ENCODE results near the gene ACTR1B. TPM values are rescaled to one million over a fixed set of nuclear protein-coding genes. Genes with fewer than 3 reads are reported as not detected.

The ACTR1B gene
- total RNA-seq, 2 experiments from 2014 or later: 92.0 to 124 TPM

DNA sequence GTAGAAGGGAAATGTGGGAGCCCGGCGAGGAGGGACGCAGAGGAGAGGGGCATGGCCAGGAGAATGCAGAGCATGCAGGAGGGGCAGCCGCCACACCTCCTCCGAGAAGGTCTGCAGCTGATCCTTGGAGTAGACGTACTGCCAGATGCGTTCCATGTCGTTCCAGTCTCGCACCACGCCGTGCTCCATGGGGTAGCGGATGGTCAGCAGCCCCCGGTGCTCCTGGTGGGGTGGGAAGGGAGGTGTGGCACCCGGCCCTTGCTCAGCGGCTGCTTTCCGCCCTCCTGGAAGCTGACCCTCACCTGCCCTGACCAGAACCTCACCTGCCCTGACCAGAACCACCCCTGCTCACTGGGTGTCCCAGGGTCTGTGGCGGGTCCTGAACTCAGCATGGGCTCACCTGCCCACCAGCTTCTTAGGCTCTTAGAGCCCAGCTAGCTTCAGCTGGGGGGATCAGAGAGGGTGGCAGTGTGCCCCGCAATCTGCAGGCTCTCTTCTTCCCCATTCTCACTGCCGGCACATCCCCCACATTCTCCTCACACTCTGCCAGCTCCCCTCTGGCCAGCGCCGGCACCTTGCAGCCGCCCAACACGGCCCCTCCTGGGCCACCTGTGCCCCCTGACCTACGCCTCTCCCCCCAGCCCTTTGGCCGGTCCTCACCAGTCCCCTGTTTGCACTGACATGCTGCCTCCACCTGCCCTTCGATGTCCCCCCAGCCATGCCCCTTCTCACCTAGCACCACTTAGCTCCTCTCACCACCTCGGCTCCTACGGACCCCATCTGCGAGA, 4.4 kb downstream of the ACTR1B start:
- H3K27ac Mint-ChIP-seq: peak overlapping the region; percentile 55
- ATAC-seq (no peak), DNase-seq (no peak)
- H3K4me1 Mint-ChIP-seq: peaks cover 33% of the 10 kb centered on the region
- no peaks in the 10 kb centered on the region for H3K27me3 Mint-ChIP-seq
- no peak overlapping the region for H3K4me3 Mint-ChIP-seq
- no peaks in the 10 kb centered on the region for H3K9me3 Mint-ChIP-seq (ENCODE audit: low read depth)
- intact Hi-C loops (cut with DNase I, micrococcal nuclease): loop anchor here (5.0 to 10.0 kb wide), 10 partner anchors 53 to 1512 kb away; partner anchors contain the start of genes ANKRD36 (in 1 of the 2), ARID5A (in 1 of the 2), CIAO1 (in 1 of the 2) and COA5 (in 1 of the 2)
- CTCF ChIA-PET: interaction anchor here (0.6 to 8.2 kb wide), 2 partner anchors 38 to 1406 kb away, joined by 3 to 95 read pairs; no protein-coding TSS in a partner anchor
- peaks cover 55% of the 10 kb centered on the region for H3K36me3 Mint-ChIP-seq (ENCODE audit: low read depth)
- POLR2A ChIA-PET: interaction anchor here (4.6 kb wide), 1 partner anchor 11 kb away, joined by 96 read pairs; the partner anchor contains the start of gene COX5B

DNA sequence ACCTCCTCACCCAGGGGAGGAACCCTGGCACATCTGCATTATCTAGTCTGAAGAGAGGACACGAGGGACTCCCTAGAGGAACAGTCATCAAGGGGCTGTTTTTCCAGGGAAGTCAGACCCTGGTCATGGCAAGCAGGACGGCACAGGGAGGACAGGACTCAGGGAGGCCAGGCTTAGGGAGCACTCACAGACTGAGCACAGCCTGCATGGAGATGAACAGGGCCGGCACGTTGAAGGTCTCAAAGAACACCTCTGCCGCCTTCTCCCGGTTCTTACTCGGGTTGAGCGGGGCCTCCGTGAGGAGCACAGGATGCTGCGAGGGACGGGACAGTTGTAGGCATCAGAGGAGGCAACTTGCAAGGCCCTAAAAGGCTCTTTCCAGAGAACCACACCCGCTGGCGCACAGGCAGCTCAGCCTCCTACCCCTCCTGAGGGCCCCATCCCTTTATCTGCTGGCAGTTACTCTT, 5.1 kb downstream of the ACTR1B start:
- no peak overlapping the region for H3K27ac Mint-ChIP-seq
- intact Hi-C loops (cut with DNase I, micrococcal nuclease): no loop called here
- DNase-seq: no peak
- no peaks in the 10 kb centered on the region for H3K9me3 Mint-ChIP-seq (ENCODE audit: low read depth)
- no peaks in the 10 kb centered on the region for H3K27me3 Mint-ChIP-seq
- H3K36me3 Mint-ChIP-seq (ENCODE audit: low read depth): peaks cover 61% of the 10 kb centered on the region
- CTCF ChIA-PET: no interaction called here
- peaks cover 37% of the 10 kb centered on the region for H3K4me1 Mint-ChIP-seq
- no peak for ATAC-seq
- POLR2A ChIA-PET: interaction anchor here (4.6 kb wide), 1 partner anchor 10 kb away, joined by 96 read pairs; the partner anchor contains the start of gene COX5B
- H3K4me3 Mint-ChIP-seq: no peak overlapping the region

DNA sequence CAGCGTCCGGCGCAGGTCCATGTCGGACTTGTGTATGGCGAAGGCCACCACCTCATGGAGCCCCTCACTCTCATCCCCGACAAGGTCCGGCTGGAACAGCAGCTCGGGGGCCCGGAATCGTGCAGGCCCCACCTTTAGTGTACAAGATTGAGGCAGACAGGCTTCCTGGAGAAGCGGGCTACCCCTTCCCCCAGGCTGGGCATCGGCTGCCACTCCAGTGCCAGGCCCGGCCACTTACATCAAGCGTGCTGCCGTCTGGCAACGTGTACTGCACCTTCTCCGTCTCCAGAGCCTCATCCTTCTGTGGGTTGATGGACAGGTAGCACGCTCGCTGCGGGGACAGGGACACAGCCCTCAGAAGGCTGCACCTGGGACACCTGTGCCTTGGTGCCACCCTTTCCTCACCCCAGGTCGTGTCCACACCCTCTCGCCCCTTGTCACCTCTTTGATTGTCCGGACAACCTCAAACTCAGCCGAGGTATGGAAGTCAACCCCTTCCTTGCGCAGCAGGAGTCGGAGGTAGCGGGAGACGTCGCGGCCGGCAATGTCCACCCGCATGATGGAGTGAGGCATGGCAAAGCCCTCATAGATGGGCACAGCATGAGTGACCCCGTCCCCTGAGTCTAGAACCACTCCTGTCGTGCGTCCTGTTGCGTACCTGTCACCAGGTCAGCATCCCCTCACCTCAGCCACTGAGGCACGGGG, 5.7 kb downstream of the ACTR1B start:
- DNase-seq (no peak), ATAC-seq (no peak)
- Mint-ChIP-seq H3K27me3 (no peaks in the 10 kb centered on the region), H3K36me3 (ENCODE audit: low read depth) (peaks cover 65% of the 10 kb centered on the region), H3K27ac (no peak overlapping the region), H3K9me3 (ENCODE audit: low read depth) (no peaks in the 10 kb centered on the region), H3K4me3 (no peak overlapping the region), H3K4me1 (peaks cover 37% of the 10 kb centered on the region)
- intact Hi-C loops (cut with DNase I, micrococcal nuclease): loop anchor here in 1 of 2 experiments (1.0 kb wide), 1 partner anchor 10 kb away; no protein-coding TSS in a partner anchor
- POLR2A ChIA-PET: interaction anchor here (1.4 kb wide), 1 partner anchor 12 kb away, joined by 6 read pairs; the partner anchor contains the start of gene COX5B
- CTCF ChIA-PET: interaction anchor here (4.1 kb wide), 1 partner anchor 41 kb away, joined by 18 read pairs; no protein-coding TSS in a partner anchor

DNA sequence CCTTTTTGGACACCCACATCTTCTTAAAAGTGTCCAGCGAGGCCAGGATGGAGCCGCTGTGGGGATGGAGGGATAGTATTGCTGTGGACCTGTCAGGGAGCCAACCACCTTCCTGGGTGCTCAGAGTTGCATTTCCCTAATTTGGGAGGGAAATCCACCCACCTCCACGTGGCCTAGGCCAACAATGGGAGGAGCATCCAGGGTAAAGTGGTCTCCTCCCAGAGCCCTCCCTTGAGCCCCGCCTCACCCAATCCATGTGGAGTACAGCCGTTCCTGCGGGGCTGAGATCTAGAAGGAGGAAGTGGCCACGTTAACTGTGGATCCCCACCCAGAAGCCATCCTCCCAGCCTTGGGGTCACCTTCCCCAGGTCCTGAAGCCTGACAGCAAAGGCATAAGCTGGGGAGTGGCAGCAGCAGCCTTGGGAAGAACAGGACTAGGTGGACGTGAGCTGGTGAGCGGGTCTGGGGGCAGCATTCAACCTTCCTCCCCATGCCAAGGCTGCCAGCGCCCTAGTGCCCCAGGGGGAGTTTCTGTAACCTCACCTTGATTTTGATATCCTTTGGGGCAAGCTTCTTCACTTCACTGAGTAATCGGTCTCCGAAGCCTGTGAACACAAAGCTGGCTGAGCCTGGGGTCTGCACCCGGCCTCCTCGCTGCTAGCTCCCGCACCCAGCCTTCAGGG, 6.8 kb downstream of the ACTR1B start:
- POLR2A ChIA-PET: interaction anchor here (1.4 kb wide), 1 partner anchor 11 kb away, joined by 6 read pairs; the partner anchor contains the start of gene COX5B

GRCh38 chr2:97656129-97656755, 7.6 kb downstream of the ACTR1B start:
- DNase-seq (no peak), ATAC-seq (no peak)
- intact Hi-C loops (cut with DNase I, micrococcal nuclease): no loop called here
- Mint-ChIP-seq H3K4me3 (no peak overlapping the region), H3K4me1 (peaks cover 21% of the 10 kb centered on the region), H3K27ac (no peak overlapping the region), H3K9me3 (ENCODE audit: low read depth) (no peaks in the 10 kb centered on the region), H3K27me3 (no peaks in the 10 kb centered on the region), H3K36me3 (ENCODE audit: low read depth) (peaks cover 57% of the 10 kb centered on the region)
- ChIA-PET POLR2A (interaction anchor here (0.8 kb wide), 1 partner anchor 10 kb away, joined by 3 read pairs; the partner anchor contains the start of gene COX5B), CTCF (interaction anchor here (4.1 kb wide), 1 partner anchor 43 kb away, joined by 18 read pairs; no protein-coding TSS in a partner anchor)

More for the DNA sequence above, 6.8 kb downstream of the ACTR1B start:
- Mint-ChIP-seq H3K4me1 (peaks cover 29% of the 10 kb centered on the region), H3K36me3 (ENCODE audit: low read depth) (peaks cover 65% of the 10 kb centered on the region), H3K27me3 (no peaks in the 10 kb centered on the region), H3K4me3 (no peak overlapping the region), H3K27ac (no peak overlapping the region), H3K9me3 (ENCODE audit: low read depth) (no peaks in the 10 kb centered on the region)
- ATAC-seq (no peak), DNase-seq (no peak)
- CTCF ChIA-PET: interaction anchor here (4.1 kb wide), 1 partner anchor 42 kb away, joined by 18 read pairs; no protein-coding TSS in a partner anchor
- intact Hi-C loops (cut with DNase I, micrococcal nuclease): loop anchor here in 1 of 2 experiments (1.0 kb wide), 1 partner anchor 9 kb away; no protein-coding TSS in a partner anchor

DNA sequence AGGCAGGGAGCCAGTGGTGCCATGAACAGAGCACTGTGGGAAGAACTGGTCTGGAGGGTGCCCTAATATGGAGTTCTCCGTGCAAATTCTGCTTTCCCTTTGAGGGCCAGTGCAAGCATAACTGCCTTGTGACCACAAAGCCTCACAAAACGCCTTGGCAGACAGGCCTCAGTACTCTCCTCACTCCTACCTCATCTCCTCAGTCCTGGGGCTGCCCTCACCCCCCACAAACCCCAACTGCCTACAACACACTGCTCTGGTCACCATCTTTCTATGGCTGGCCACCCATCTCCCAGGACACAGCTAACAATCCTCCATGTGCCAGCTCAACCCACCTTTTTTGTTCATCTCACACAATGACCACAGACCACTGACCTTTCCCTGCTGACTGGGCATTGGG, 9.1 kb downstream of the ACTR1B start:
- peaks cover 8% of the 10 kb centered on the region for H3K4me1 Mint-ChIP-seq
- H3K27ac Mint-ChIP-seq: no peak overlapping the region
- CTCF ChIA-PET: interaction anchor here (1.2 to 4.1 kb wide), 2 partner anchors 9 to 44 kb away, joined by 7 to 18 read pairs; partner anchors contain the start of gene COX5B
- H3K27me3 Mint-ChIP-seq: no peaks in the 10 kb centered on the region
- H3K4me3 Mint-ChIP-seq: no peak overlapping the region
- ATAC-seq (peak; percentile 21), DNase-seq (no peak)
- intact Hi-C loops (cut with DNase I, micrococcal nuclease): no loop called here
- POLR2A ChIA-PET: no interaction called here
- peaks cover 56% of the 10 kb centered on the region for H3K36me3 Mint-ChIP-seq (ENCODE audit: low read depth)
- H3K9me3 Mint-ChIP-seq (ENCODE audit: low read depth): no peaks in the 10 kb centered on the region

DNA sequence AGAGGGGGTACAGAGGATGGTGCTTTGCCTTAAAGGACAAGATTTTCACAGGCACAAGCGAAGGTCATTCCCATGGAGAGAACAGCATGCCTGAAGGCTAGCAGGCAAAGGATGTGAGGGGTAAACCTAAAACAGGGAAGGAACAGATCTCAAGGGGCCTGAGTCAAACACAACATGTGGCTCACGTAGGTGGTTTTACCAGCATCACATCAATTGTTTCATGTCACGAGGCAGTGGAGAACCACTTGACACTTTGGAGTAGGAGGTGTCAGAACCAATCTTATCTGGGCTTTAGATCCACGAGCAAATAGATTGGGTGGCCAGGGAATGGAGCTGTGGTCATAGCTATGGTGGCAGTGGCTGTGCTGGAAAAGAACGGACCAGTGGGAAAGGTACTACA, 9.5 kb downstream of the ACTR1B start:
- Mint-ChIP-seq H3K4me1 (peaks cover 8% of the 10 kb centered on the region), H3K4me3 (no peak overlapping the region), H3K27me3 (no peaks in the 10 kb centered on the region), H3K9me3 (ENCODE audit: low read depth) (no peaks in the 10 kb centered on the region), H3K27ac (peak overlapping the region; percentile 27), H3K36me3 (ENCODE audit: low read depth) (peaks cover 59% of the 10 kb centered on the region)
- POLR2A ChIA-PET: no interaction called here
- CTCF ChIA-PET: interaction anchor here (1.1 to 4.1 kb wide), 3 partner anchors 8 to 45 kb away, joined by 6 to 18 read pairs (median 7); partner anchors contain the start of gene COX5B
- DNase-seq: no peak
- ATAC-seq: peak; percentile 35
- intact Hi-C loops (cut with DNase I, micrococcal nuclease): no loop called here

DNA sequence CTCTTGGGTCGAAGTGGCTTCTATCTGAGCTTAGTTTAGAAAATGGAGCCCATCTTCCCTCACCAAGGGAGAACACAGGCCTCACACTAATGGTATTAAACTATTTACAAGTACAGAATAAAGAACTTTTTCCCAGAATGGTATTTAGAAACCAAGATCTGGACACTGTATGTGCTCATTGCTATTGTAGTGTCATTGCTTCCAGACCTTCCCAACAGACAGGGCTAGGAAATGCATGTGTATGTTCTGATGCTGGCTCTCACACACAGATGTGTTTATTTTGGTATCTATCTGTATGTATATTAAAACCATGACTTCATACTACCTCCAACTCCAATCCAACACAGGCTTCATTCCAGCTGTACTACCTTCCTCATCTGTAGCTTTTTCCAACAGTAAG, 10.0 kb downstream of the ACTR1B start:
- H3K4me1 Mint-ChIP-seq: peaks cover 8% of the 10 kb centered on the region

DNA sequence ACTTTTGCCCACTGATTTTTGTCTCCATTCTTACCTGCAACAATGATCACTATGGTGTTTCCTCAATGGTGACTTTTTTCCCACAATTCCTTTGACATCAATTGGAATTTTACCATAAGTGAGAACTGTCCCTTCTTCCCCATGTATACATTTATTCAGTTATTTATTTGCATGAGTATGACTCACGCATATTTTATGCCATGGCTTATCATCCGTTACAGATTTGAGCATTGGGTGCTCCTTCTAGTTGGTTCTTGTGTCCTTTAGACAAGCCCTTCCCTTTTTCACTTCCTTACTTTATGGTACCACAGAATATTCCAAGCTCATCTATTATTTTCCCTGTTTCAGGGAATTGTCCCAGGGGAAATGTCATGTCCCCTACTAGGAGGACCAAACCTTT, 10.4 kb downstream of the ACTR1B start:
- DNase-seq (no peak), ATAC-seq (no peak)
- Mint-ChIP-seq H3K27ac (no peak overlapping the region), H3K27me3 (no peaks in the 10 kb centered on the region), H3K9me3 (ENCODE audit: low read depth) (no peaks in the 10 kb centered on the region), H3K4me3 (no peak overlapping the region), H3K4me1 (peaks cover 8% of the 10 kb centered on the region), H3K36me3 (ENCODE audit: low read depth) (peaks cover 60% of the 10 kb centered on the region)
- POLR2A ChIA-PET: no interaction called here
- CTCF ChIA-PET: interaction anchor here (1.1 kb wide), 1 partner anchor 9 kb away, joined by 6 read pairs; no protein-coding TSS in a partner anchor
- intact Hi-C loops (cut with DNase I, micrococcal nuclease): no loop called here

More for the DNA sequence above, 10.0 kb downstream of the ACTR1B start:
- no peak overlapping the region for H3K4me3 Mint-ChIP-seq
- ChIA-PET CTCF (interaction anchor here (1.1 to 4.1 kb wide), 3 partner anchors 8 to 45 kb away, joined by 6 to 18 read pairs (median 7); partner anchors contain the start of gene COX5B), POLR2A (no interaction called here)
- intact Hi-C loops (cut with DNase I, micrococcal nuclease): no loop called here
- ATAC-seq (no peak), DNase-seq (no peak)
- H3K9me3 Mint-ChIP-seq (ENCODE audit: low read depth): no peaks in the 10 kb centered on the region
- H3K27ac Mint-ChIP-seq: no peak overlapping the region
- H3K36me3 Mint-ChIP-seq (ENCODE audit: low read depth): peaks cover 60% of the 10 kb centered on the region
- no peaks in the 10 kb centered on the region for H3K27me3 Mint-ChIP-seq

GRCh38 chr2:97651114-97651513, 12.7 kb downstream of the ACTR1B start:
- intact Hi-C loops (cut with DNase I, micrococcal nuclease): no loop called here
- no peak for DNase-seq
- Mint-ChIP-seq H3K9me3 (ENCODE audit: low read depth) (no peaks in the 10 kb centered on the region), H3K27me3 (no peaks in the 10 kb centered on the region), H3K4me3 (no peak overlapping the region), H3K4me1 (peaks cover 17% of the 10 kb centered on the region), H3K36me3 (ENCODE audit: low read depth) (peaks cover 60% of the 10 kb centered on the region), H3K27ac (peak overlapping the region; percentile 29)
- POLR2A ChIA-PET: interaction anchor here (8.6 kb wide), 1 partner anchor 10 kb away, joined by 96 read pairs; no protein-coding TSS in a partner anchor
- CTCF ChIA-PET: interaction anchor here (1.0 to 1.8 kb wide), 5 partner anchors 10 to 62 kb away, joined by 3 to 6 read pairs (median 3); partner anchors contain the start of gene ZAP70
- ATAC-seq: no peak

Data from activated CD4-positive, alpha-beta T cell treated with anti-CD3 and anti-CD28 coated beads for 36 hours (primary cell).